ENCODE data around the gene ABCA1. TPM values are rescaled to one million over a fixed set of nuclear protein-coding genes. Genes with fewer than 3 reads are reported as not detected.

ABCA1 gene
- total RNA-seq (2013), result 7.1 TPM
- polyA plus RNA-seq (1 to 10 TPM; 2.0 to 5.1 (median 2.7) TPM), polyA minus RNA-seq (14.0 and 17.0 TPM in 2 replicates), total RNA-seq (208 to 1,938 (median 647) reads per million in 11 experiments)

GRCh38 chr9:104927912-104928740 is at the start of gene ABCA1:
Gene ABCA1, minus strand, starts transcription at chr9:104928155. Its CDS starts 24,476 bp downstream, at chr9:104903679.
- Histone ChIP-seq H3K4me1 (ENCODE audit: control insufficient read depth in 1 of 2, insufficient read depth in 2 of 2, low read length in 2 of 2) (peaks cover 19 to 30% of the 10 kb centered on the region in 2 donors), H3K9me3 (replicated peaks in 1 of 2; ENCODE audit: control insufficient read depth in 1 of 2, insufficient read depth in 1 of 2, low read length in 2 of 2) (no peaks in the 10 kb centered on the region), H3K9ac (ENCODE audit: insufficient read depth, low read length, poor library complexity, severe bottlenecking) (peak within 1 kb of the TSS; percentile 85), H3K79me2 (ENCODE audit: insufficient read depth, low read length) (peaks cover 16% of the 10 kb centered on the region), H3K4me3 (replicated peaks in 1 of 3; ENCODE audit: low read depth in 2 of 3, low read length in 3 of 3) (peak within 1 kb of the TSS; percentile 66 to 100 (median 77)), H3K36me3 (replicated peaks in 1 of 2; ENCODE audit: control insufficient read depth in 1 of 2, insufficient read depth in 2 of 2, low read length in 2 of 2) (no peaks in the 10 kb centered on the region), H3K4me2 (replicated peaks; ENCODE audit: extremely low read depth, low read length, poor library complexity, severe bottlenecking) (peak within 1 kb of the TSS; percentile 90), H4K20me1 (ENCODE audit: insufficient read depth, low read length) (peaks cover 41% of the 10 kb centered on the region), H2AFZ (ENCODE audit: insufficient read depth, low read depth, low read length, poor library complexity, severe bottlenecking) (peak within 1 kb of the TSS; percentile 39), H3K27ac (ENCODE audit: low read depth in 1 of 2, low read length in 2 of 2) (peak within 1 kb of the TSS; percentile 71 to 85), H3K27me3 (ENCODE audit: control insufficient read depth in 2 of 2, insufficient read depth in 2 of 2, low read length in 2 of 2) (no peaks in the 10 kb centered on the region)
- intact Hi-C loops (cut with micrococcal nuclease), result loop anchor here (2.0 to 10.0 kb wide), 11 partner anchors 39 to 767 kb away; partner anchors contain the start of genes SLC44A1 (in 1 of the 2) and TMEM38B (in 1 of the 2)
- Mint-ChIP-seq H3K36me3 (peaks cover 0 to 16% of the 10 kb centered on the region in 2 donors), H3K9me3 (peaks cover 0 to 1% (median 0%) of the 10 kb centered on the region in 7 donors), H3K4me1 (peaks cover 26% of the 10 kb centered on the region), H3K4me3 (peak within 1 kb of the TSS; percentile 99 to 100), H3K27ac (peak within 1 kb of the TSS; percentile 88 to 97 (median 94)), H3K27me3 (ENCODE audit: low read depth in 3 of 3) (peaks cover 2 to 10% (median 4%) of the 10 kb centered on the region in 3 donors)
- WGBS (ENCODE audit: insufficient coverage), result 6% methylated on average over 36 of the region's 53 CpGs
- TF ChIP-seq CTCF (IDR thresholded peaks at IDR 0.05), result no peak
- peak; percentile 88 to 95 (median 92) for DNase-seq

GRCh38 chr9:104977580-104977979 is 49.6 kb upstream of the ABCA1 start:
- no peak for DNase-seq
- peaks cover 6 to 18% of the 10 kb centered on the region in 2 donors for H3K4me1 ChIP-seq (ENCODE audit: control insufficient read depth in 1 of 2, insufficient read depth in 2 of 2, low read length in 2 of 2)
- H4K20me1 ChIP-seq (ENCODE audit: insufficient read depth, low read length), result no peaks in the 10 kb centered on the region
- TF ChIP-seq CTCF (IDR thresholded peaks at IDR 0.05), result no peak
- no peaks in the 10 kb centered on the region for H3K36me3 ChIP-seq (replicated peaks in 1 of 2; ENCODE audit: control insufficient read depth in 1 of 2, insufficient read depth in 2 of 2, low read length in 2 of 2)
- no peaks in the 10 kb centered on the region for H3K79me2 ChIP-seq (ENCODE audit: insufficient read depth, low read length)
- no peak overlapping the region for H2AFZ ChIP-seq (ENCODE audit: insufficient read depth, low read depth, low read length, poor library complexity, severe bottlenecking)
- H3K9ac ChIP-seq (ENCODE audit: insufficient read depth, low read length, poor library complexity, severe bottlenecking), result no peak overlapping the region
- H3K4me2 ChIP-seq (replicated peaks; ENCODE audit: extremely low read depth, low read length, poor library complexity, severe bottlenecking), result no peak overlapping the region
- peaks cover 0 to 2% (median 0%) of the 10 kb centered on the region in 3 donors for H3K27me3 Mint-ChIP-seq (ENCODE audit: low read depth in 3 of 3)
- H3K27ac Mint-ChIP-seq, result no peak overlapping the region
- H3K27me3 ChIP-seq (ENCODE audit: control insufficient read depth in 2 of 2, insufficient read depth in 2 of 2, low read length in 2 of 2), result no peaks in the 10 kb centered on the region
- no peaks in the 10 kb centered on the region for H3K9me3 ChIP-seq (replicated peaks in 1 of 2; ENCODE audit: control insufficient read depth in 1 of 2, insufficient read depth in 1 of 2, low read length in 2 of 2)
- no peak overlapping the region for H3K27ac ChIP-seq (ENCODE audit: low read depth in 1 of 2, low read length in 2 of 2)
- no peaks in the 10 kb centered on the region for H3K36me3 Mint-ChIP-seq
- no peaks in the 10 kb centered on the region for H3K9me3 Mint-ChIP-seq
- intact Hi-C loops (cut with micrococcal nuclease), result no loop called here
- H3K4me3 Mint-ChIP-seq, result no peak overlapping the region
- H3K4me1 Mint-ChIP-seq, result peaks cover 18% of the 10 kb centered on the region
- H3K4me3 ChIP-seq (replicated peaks in 1 of 3; ENCODE audit: low read depth in 2 of 3, low read length in 3 of 3), result no peak overlapping the region

All from CD14-positive monocyte (primary cell).